ENCODE measurements around the gene FARS2.

The FARS2 gene

DNA sequence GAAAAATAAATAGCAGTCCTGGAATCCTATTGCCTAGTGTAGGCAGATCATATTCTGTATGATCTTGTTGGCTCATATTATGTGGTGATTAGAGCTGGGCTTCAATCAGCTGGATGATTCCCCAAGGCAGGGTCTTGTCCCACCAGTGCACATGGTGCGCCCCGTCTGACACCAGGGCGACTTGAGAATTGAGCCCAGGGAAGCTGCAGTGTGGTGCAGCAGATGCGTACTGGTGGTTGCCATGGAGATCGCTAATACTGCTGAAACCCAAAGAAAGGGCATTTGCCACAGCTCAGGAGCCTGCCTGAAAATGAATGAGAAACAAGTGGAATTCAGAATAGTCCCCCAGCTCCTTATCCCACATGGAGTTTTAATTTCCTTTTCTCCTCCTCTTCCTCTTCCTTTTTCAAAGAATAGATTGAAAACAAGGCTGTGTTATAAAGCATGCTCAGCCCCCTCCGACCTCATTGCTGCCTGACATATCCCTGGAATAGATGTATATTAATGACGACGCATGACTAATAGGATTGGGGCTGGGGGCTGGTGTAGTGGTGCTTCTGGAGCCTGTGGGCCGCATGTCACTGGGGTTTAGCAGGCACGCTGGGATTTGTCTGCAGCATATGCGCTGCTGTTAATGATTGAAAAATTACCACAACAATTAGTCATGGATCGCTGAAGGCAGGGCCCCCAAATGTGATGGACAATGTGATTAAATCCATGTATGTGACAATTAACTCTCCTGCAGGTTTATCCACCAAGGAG lies 210.5 kb downstream of the FARS2 start:
- no peak for DNase-seq

- no peak for DNase-seq
Observed at GRCh38 chr6:5472571-5472970, 211.3 kb downstream of the FARS2 start.

GRCh38 chr6:5475779-5476178 lies 214.5 kb downstream of the FARS2 start:
- DNase-seq, result no peak

- DNase-seq, result no peak
Observed at GRCh38 chr6:5478380-5478779, 217.1 kb downstream of the FARS2 start.

GRCh38 chr6:5481033-5481432 lies 219.7 kb downstream of the FARS2 start:
- no peak for DNase-seq

DNA sequence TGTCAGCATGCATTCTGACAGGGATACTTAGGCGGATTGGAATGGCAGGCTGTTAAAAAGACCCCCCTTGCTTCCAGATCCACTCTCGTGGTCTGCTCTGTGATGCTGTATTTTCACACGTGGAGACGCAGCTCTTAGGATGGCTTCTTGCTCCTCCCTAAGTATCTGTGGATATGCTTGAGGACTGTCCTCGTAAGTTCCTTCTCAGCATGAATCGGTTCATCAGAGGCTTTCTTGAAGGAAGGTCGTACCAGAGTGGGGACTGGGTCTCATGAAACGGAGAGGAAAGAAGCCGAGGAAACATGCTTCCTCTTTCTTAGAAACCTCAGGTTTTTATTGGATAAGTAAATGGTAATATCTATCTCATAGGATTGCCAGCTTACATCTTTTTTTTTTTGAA lies 220.4 kb downstream of the FARS2 start:
- no peak for DNase-seq

- DNase-seq, result no peak
Observed at GRCh38 chr6:5482619-5483018, 221.3 kb downstream of the FARS2 start.

DNA sequence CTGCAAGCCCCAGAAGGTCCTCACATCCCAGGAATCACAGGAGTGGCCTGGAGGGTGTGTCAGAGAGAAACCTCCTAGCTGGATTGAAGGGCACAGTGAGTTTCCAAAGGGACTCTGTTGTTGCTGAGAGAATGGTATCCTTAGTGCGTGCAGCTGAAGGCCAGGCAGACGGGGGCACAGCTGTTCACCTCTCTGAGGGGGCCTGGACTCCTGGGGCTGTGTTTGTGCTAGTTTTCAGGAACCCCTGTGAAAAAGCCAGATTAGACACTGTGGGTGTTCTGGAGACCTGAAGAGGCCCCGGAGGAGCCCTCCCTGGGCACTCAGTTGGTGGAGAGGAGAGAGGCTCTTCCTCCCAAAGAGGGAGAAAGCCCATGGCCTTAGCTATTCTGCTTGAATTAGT lies 223.4 kb downstream of the FARS2 start:
- DNase-seq, result no peak

DNA sequence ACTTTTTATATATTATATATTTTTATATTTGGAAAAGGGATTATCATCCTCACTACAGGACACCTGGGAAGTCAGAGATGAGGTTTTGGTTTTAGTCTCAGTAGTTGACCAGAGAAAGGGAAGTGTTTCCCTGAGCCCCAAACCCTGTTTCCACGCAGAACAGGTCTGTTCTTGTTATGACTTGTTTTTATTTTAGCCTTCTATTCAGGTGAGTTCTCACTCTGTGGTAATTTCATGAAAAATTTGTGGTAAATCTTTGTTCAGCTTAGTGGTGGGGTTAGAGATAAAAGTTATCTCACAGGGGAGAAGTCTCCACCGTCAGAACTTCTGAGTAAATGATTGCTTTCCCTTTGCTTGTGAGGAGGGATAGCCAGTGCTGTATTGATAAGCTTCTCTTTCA lies 224.9 kb downstream of the FARS2 start:
- DNase-seq, result no peak

- no peak for DNase-seq
Observed at GRCh38 chr6:5490501-5491069, 229.3 kb downstream of the FARS2 start.

DNA sequence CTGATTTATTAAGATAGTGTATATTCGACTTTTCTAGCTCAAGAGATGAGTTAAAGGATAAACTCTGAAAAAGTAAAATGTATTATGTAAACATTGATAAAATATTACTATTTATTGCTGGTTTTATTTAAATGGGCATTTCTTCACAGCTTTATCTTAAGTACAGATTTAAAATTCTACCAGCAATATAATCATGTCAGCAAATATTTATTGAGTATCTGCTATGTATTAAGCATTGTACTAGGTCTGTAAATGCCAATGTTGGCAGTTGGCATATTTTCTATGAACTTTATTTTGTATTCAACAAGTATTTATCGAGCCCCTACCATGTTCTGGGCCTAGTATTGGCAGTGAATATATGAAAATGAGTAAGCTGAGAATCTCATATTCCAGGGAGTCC lies 231.0 kb downstream of the FARS2 start:
- no peak for DNase-seq

DNA sequence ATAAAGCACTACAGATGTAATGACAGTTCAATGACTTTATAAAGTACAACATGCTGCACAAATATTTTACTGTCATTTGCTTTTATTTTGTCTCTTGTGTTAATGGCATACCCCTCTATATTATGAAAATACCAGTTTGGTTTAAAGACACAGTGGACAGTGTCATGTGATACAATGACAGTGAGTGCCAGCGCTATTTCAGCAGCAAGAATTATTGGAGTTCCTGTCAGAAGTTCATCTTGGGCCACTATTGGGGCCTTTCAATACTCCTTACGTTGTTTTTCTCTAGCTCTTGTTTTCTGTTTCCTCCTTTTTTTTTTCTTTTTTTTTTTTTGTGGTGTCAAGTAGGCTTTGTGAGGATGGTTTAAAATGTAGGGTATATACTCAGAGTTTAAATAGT lies 232.5 kb downstream of the FARS2 start:
- DNase-seq, result no peak

GRCh38 chr6:5497896-5498578 lies 236.7 kb downstream of the FARS2 start:
- no peak for DNase-seq

- DNase-seq, result no peak
Observed at GRCh38 chr6:5498579-5498899, 237.2 kb downstream of the FARS2 start.

DNA sequence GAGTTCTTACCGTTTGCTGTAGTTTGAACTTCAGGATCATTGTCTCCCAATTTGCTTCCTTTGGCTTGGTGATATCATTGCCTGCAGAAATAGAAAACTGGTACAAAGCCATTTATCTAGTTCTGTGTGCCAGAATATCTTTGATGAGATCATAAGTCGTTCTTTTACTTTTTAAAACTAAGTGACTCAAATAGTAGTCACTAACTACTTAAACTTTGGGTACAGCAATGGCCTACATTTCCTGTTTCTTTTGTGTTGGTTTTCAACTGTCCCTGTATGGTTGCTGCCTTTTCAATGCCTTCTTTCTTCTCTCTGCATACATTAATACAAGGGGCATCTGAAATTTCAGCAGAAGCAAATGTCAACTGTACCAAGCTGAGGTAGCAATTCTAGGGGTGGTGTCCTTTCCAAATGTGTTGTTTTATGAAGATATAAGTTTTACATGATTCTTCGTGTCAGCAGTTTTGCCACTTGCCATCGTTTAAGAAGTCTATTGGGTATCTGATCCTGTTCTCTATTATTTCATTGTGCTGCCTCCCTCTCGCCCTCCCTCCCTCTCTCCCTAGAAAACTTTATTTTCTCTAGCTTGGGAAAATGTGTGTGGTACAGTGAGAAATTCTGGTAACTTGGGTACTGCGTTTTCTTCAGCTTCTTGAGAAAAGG lies 238.5 kb downstream of the FARS2 start:
- DNase-seq, result no peak

GRCh38 chr6:5501837-5502236 lies 240.5 kb downstream of the FARS2 start:
- no peak for DNase-seq

DNA sequence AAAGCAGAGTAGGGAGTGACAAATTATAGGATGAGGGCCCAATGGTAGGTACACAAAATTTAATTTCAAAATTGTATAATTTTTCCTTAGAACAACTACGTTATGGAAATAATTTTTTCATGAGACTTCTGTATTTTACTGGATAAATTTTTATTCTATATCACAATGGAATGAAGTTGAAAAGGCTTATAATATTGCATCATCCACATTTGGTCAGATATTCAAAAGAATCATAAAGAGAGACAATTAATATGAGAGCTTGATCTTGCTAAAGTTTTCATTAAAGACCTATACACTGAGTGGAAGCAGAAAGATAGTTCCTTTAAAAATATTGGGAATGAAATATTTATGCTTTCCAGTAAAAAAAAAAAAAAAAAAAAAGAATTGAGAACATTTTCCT lies 242.8 kb downstream of the FARS2 start:
- no peak for DNase-seq

- DNase-seq, result no peak
Observed at GRCh38 chr6:5506149-5506548, 244.8 kb downstream of the FARS2 start.

GRCh38 chr6:5506597-5506996 lies 245.3 kb downstream of the FARS2 start:
- DNase-seq, result no peak

DNA sequence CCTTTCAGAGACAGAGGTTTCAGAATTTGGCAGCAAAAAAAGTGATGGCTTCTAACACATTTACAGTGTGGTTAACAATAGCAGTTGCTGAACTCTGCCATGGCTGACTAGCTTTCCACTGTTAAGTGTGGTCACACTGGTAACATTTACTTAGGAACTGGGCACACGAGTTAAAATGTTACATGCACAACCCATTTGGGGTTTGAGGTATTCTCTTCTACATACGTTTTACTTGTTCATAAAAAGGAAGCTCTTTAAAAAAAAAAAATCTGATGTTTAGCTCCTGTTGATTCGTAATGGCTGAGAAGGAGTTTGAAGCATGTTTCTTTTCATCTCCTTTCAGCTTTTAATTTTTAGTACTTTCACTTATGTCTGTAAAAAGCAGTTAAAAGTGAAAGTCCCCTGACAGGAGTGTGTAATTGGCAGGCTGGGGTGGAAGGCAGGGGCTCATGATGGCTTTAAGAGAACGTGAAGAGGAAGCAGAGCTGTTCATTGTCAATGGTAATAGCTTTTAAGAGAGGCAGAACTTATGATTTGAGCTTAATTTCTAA lies 245.9 kb downstream of the FARS2 start:
- DNase-seq, result no peak

DNA sequence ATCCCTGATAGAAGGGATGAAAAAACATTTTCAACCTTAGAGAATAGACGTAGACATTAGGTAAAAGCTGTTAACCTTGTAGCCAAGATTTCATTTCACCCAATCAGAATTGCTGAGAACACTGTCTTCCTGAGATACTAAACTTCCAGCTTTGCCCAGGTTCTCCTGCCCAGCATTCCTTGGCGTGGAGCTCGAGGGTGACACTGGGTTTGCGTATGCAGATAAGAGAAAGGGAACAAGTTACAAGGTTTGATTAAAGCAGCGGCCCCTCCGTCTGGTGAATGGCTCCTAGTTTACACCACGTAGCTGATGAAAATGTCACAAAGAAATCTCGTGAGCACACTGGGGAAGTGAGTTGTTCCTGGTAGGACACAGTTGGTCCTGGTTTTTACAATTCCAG lies 247.8 kb downstream of the FARS2 start:
- no peak for DNase-seq

GRCh38 chr6:5510331-5511133 lies 249.2 kb downstream of the FARS2 start:
- DNase-seq, result no peak

- DNase-seq, result no peak
Observed at GRCh38 chr6:5511954-5512353, 250.6 kb downstream of the FARS2 start.
